SK-N-SH (cell line): ENCODE measurements around the gene OTUD1.

Source experiments
- CHD2 ChIP-seq: fragments of 150-350 bp; IDR thresholded peaks from 2 replicates; pipeline ENCODE4 v1.6.1; 2018; ENCODE audit warnings: low read length; ENCODE audit not compliant: partially characterized antibody
- CTCF ChIP-seq: fragments of 200-600 bp; sonication (generic); IDR thresholded peaks from 2 replicates; pipeline ENCODE4 v1.6.1; 2017; ENCODE audit warnings: antibody characterized with exemption, mild to moderate bottlenecking, moderate library complexity
- GABPA ChIP-seq: IDR thresholded peaks from 2 replicates; pipeline ENCODE4 v1.4.0; 2012; ENCODE audit warnings: low read depth, mild to moderate bottlenecking
- GATA2 ChIP-seq: sonication (generic); formaldehyde crosslinking; IDR thresholded peaks from 2 replicates; pipeline ENCODE4 v1.5.0; 2020; ENCODE audit warnings: mild to moderate bottlenecking, missing genetic modification reagents
- MAX ChIP-seq: IDR thresholded peaks from 2 replicates; pipeline ENCODE4 v1.4.0; 2012; ENCODE audit warnings: low read depth
- MXI1 ChIP-seq: IDR thresholded peaks from 2 replicates; pipeline ENCODE4 v1.6.1; 2012; ENCODE audit warnings: mild to moderate bottlenecking, low read depth, low read length, improper control_type of control experiment
- PBX3 ChIP-seq: IDR thresholded peaks from 2 replicates; pipeline ENCODE4; 2012
- POLR2AphosphoS5 ChIP-seq: IDR thresholded peaks from 2 replicates; pipeline ENCODE4 v1.6.1; 2012; ENCODE audit warnings: low read depth, low read length
- REST ChIP-seq: IDR thresholded peaks from 2 replicates; pipeline ENCODE4 v1.6.1; 2012; ENCODE audit warnings: mild to moderate bottlenecking, low read depth, low read length, moderate library complexity
- USF2 ChIP-seq: fragments of 150-350 bp; IDR thresholded peaks from 2 replicates; pipeline ENCODE4 v1.6.1; 2017; ENCODE audit warnings: antibody characterized with exemption, low read length, low read depth, borderline replicate concordance
- YY1 ChIP-seq: IDR thresholded peaks from 2 replicates; pipeline ENCODE4 v1.4.0; 2012; ENCODE audit warnings: low read depth, mild to moderate bottlenecking

GRCh38 chr10:23390809-23391208, 48.1 kb upstream of the OTUD1 start:
- TF ChIP-seq CTCF: no peak
- TF ChIP-seq USF2: no peak
- TF ChIP-seq POLR2AphosphoS5: no peak
- TF ChIP-seq MAX: no peak
- TF ChIP-seq CHD2: no peak
- TF ChIP-seq GATA2 (CRISPR knock-in tag): no peak
- no peak for TF ChIP-seq MXI1
- TF ChIP-seq YY1: no peak
- TF ChIP-seq GABPA: no peak
- TF ChIP-seq REST: no peak
- no peak for TF ChIP-seq PBX3
